GM23248 (cell line): Measurements from ENCODE around the gene DCP1A. TPM values are rescaled to one million over a fixed set of nuclear protein-coding genes. Genes with fewer than 3 reads are reported as not detected.

ENCODE experiments used
- DNase-seq: peaks from one replicate; pipeline ENCODE4 v3.0.0-alpha.2; 2015
- H2AFZ ChIP-seq: fragments of 200-600 bp; sonication (generic); 2 replicates; pipeline ENCODE4 v1.6.1; 2016; ENCODE audit warnings: antibody characterized with exemption
- H3F3A ChIP-seq: fragments of 200-600 bp; sonication (generic); 2 replicates; pipeline ENCODE4 v1.6.1; 2016; ENCODE audit warnings: mild to moderate bottlenecking, antibody characterized with exemption, mixed run types; ENCODE audit not compliant: insufficient read depth
- H3K27ac ChIP-seq: fragments of 200-600 bp; sonication (generic); 2 replicates; pipeline ENCODE4 v1.5.1; 2016; ENCODE audit warnings: mild to moderate bottlenecking
- H3K27me3 ChIP-seq: fragments of 200-600 bp; sonication (generic); replicated peaks from 2 replicates; pipeline ENCODE4 v1.6.1; 2016; ENCODE audit warnings: mild to moderate bottlenecking; ENCODE audit not compliant: insufficient read depth
- H3K36me3 ChIP-seq: fragments of 200-600 bp; sonication (generic); 2 replicates; pipeline ENCODE4 v1.6.1; 2016; ENCODE audit warnings: low read depth, mild to moderate bottlenecking
- H3K4me1 ChIP-seq: fragments of 200-600 bp; sonication (generic); 2 replicates; pipeline ENCODE4 v1.6.1; 2016; ENCODE audit warnings: mild to moderate bottlenecking; ENCODE audit not compliant: insufficient read depth
- H3K4me2 ChIP-seq: fragments of 200-600 bp; sonication (generic); one replicate; pipeline ENCODE4 v1.6.1; 2016; ENCODE audit warnings: mild to moderate bottlenecking; ENCODE audit not compliant: unreplicated experiment
- H3K4me3 ChIP-seq: fragments of 200-600 bp; sonication (generic); 2 replicates; pipeline ENCODE4 v1.5.1; 2016; ENCODE audit warnings: mild to moderate bottlenecking
- H3K79me2 ChIP-seq: fragments of 200-600 bp; sonication (generic); 2 replicates; pipeline ENCODE4 v1.6.1; 2016; ENCODE audit warnings: mild to moderate bottlenecking; ENCODE audit not compliant: insufficient read depth
- H3K9ac ChIP-seq: fragments of 200-600 bp; sonication (generic); 2 replicates; pipeline ENCODE4 v1.6.1; 2016; ENCODE audit warnings: mild to moderate bottlenecking
- H3K9me2 ChIP-seq: fragments of 200-600 bp; sonication (generic); 2 replicates; pipeline ENCODE4 v1.6.1; 2016; ENCODE audit warnings: mixed run types, mild to moderate bottlenecking, moderate library complexity; ENCODE audit not compliant: insufficient read depth
- H3K9me3 ChIP-seq: fragments of 200-600 bp; sonication (generic); one replicate; pipeline ENCODE4 v1.6.1; 2017; ENCODE audit warnings: low read depth
- H4K20me1 ChIP-seq: fragments of 200-600 bp; sonication (generic); 2 replicates; pipeline ENCODE4 v1.6.0; 2016; ENCODE audit not compliant: insufficient read depth
- EZH2 ChIP-seq: fragments of 200-600 bp; sonication (generic); IDR thresholded peaks from 2 replicates; pipeline ENCODE4 v1.6.1; 2018; ENCODE audit warnings: antibody characterized with exemption, mild to moderate bottlenecking; ENCODE audit not compliant: insufficient read depth, poor library complexity, severe bottlenecking
- EZH2phosphoT487 ChIP-seq: fragments of 200-600 bp; sonication (generic); IDR thresholded peaks from 2 replicates; pipeline ENCODE4 v1.6.1; 2018; ENCODE audit warnings: antibody characterized with exemption, moderate library complexity, mild to moderate bottlenecking, low read depth; ENCODE audit not compliant: insufficient read depth
- WGBS, 2 experiments: methylation state at CpG; one replicate each; pipeline ENCODE4 v1.1.6; 2015 to 2017; ENCODE audit warnings: low lambda C conversion rate in 2 of 2, low coverage in 1 of 2; ENCODE audit errors: missing lambda C conversion rate in 2 of 2; 5-methylcytosine and 5-hydroxymethylcytosine counted together
- in situ Hi-C: fragments of 300-500 bp; cut with MboI; formaldehyde crosslinking; loops from 2 replicates; pipeline ENCODE4 v1.15.0; 2020
- polyA plus RNA-seq: library from polyadenylated mRNA; unstranded; fragments of >200 nt; fragmentation: Nextera tagmentation; extraction: Ambion mirVana; gene quantifications from 2 replicates; pipeline ENCODE4 v1.2.1, GENCODE V29; 2016
- total RNA-seq: library from RNA; depleted of rRNA; stranded (reverse); fragments of >200 nt; shearing (Covaris generic); gene quantifications from 2 replicates; pipeline ENCODE4 v1.2.3, GENCODE V29; 2014

Gene DCP1A
- total and polyA plus RNA-seq, 2 experiments from 2014 or later = 13.1 to 27.2 TPM

DNA sequence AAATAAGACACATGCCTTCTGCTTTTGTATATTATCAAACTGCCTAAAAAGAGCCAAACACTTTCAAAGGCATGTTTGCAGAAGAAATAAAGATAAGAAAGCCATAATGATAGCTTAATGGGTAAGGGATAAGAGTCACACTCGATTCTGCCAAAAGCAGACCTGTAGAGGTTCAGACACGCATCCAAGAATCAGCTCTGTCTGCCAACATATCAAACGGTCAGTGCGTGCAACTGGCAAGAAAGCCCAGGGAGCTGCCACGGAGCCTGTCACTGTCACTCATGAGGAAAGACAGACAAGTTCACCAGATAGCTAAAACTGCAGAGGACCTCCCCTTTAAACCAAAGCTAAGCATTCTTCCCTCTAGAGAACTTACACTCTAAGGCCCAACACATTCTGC, 23.2 kb downstream of the DCP1A start:
- peaks cover 98% of the 10 kb centered on the region for H3K79me2 ChIP-seq
- no peak overlapping the region for H3K4me2 ChIP-seq
- H3K9me3 ChIP-seq = no peaks in the 10 kb centered on the region
- H3K9ac ChIP-seq = no peak overlapping the region
- H3F3A ChIP-seq = peaks cover 21% of the 10 kb centered on the region
- H3K4me3 ChIP-seq = no peak overlapping the region
- peaks cover 21% of the 10 kb centered on the region for H3K4me1 ChIP-seq
- H3K36me3 ChIP-seq = peaks cover 4% of the 10 kb centered on the region; the same call in 1 of the 2 replicates
- no peak overlapping the region for H3K27ac ChIP-seq
- H4K20me1 ChIP-seq = peaks cover 5% of the 10 kb centered on the region; the same call in 1 of the 2 replicates
- H3K27me3 ChIP-seq = no peaks in the 10 kb centered on the region
- DNase-seq = no peak
- no peak overlapping the region for H2AFZ ChIP-seq
- no peaks in the 10 kb centered on the region for H3K9me2 ChIP-seq
- in situ Hi-C loops = no loop called here
- TF ChIP-seq EZH2 (no peak), EZH2phosphoT487 (no peak)
- 85 to 94% methylated on average over 5 of the region's 5 CpGs for WGBS, 2 experiments

GRCh38 chr3:53320697-53321096, 26.6 kb downstream of the DCP1A start:
- no peaks in the 10 kb centered on the region for H3K9me3 ChIP-seq
- peaks cover 87% of the 10 kb centered on the region for H3K79me2 ChIP-seq
- 78 to 83% methylated on average over 5 of the region's 5 CpGs for WGBS, 2 experiments
- H3K4me2 ChIP-seq = no peak overlapping the region
- H3K9ac ChIP-seq = no peak overlapping the region
- H4K20me1 ChIP-seq = no peaks in the 10 kb centered on the region
- peaks cover 21% of the 10 kb centered on the region; the same call in 1 of the 2 replicates for H3F3A ChIP-seq
- no peaks in the 10 kb centered on the region for H3K27me3 ChIP-seq
- no peaks in the 10 kb centered on the region for H3K36me3 ChIP-seq
- in situ Hi-C loops = no loop called here
- no peak for DNase-seq
- H3K4me3 ChIP-seq = no peak overlapping the region
- no peak overlapping the region for H3K27ac ChIP-seq
- H3K4me1 ChIP-seq = peaks cover 26% of the 10 kb centered on the region
- TF ChIP-seq EZH2 (no peak), EZH2phosphoT487 (no peak)
- no peak overlapping the region for H2AFZ ChIP-seq
- no peaks in the 10 kb centered on the region for H3K9me2 ChIP-seq

DNA sequence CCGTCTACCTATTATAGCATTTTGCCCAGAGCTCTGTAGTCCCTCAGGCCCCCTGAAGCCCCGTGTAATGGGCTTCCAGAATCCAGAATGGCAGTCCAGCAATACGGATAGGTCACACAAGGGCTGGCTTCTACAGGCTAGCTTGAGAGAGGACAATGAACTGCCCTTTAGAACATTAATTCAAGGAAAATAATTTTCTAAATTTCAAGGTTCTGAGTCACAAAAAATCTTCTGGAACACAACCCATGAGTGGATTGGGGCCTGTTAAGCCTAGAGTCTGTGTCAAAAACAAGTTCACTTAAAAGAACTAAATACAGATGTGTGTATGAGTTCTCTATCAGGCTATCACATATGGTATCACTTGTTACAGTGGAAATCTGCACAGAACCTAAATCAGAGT, 28.8 kb downstream of the DCP1A start:
- H4K20me1 ChIP-seq = no peaks in the 10 kb centered on the region
- peaks cover 18% of the 10 kb centered on the region; the same call in 1 of the 2 replicates for H3F3A ChIP-seq
- 30 to 47% methylated on average over 3 of the region's 3 CpGs for whole genome bisulfite sequencing, 2 experiments
- peak; percentile 78 for DNase-seq
- H3K9me2 ChIP-seq = no peaks in the 10 kb centered on the region
- H3K27ac ChIP-seq = peak overlapping the region; percentile 35
- peaks cover 15% of the 10 kb centered on the region for H3K4me1 ChIP-seq
- peaks cover 85% of the 10 kb centered on the region for H3K79me2 ChIP-seq
- in situ Hi-C loops = no loop called here
- no peak overlapping the region for H3K4me3 ChIP-seq
- H3K4me2 ChIP-seq = peak overlapping the region; percentile 48
- H2AFZ ChIP-seq = no peak overlapping the region
- TF ChIP-seq EZH2 (no peak), EZH2phosphoT487 (no peak)
- H3K9me3 ChIP-seq = no peaks in the 10 kb centered on the region
- no peaks in the 10 kb centered on the region for H3K36me3 ChIP-seq
- no peaks in the 10 kb centered on the region for H3K27me3 ChIP-seq
- 0 out of 2 replicates have a peak overlapping the region, but pooled peaks have one; percentile 23 for H3K9ac ChIP-seq

GRCh38 chr3:53312832-53313231, 34.5 kb downstream of the DCP1A start:
- no peaks in the 10 kb centered on the region for H3K27me3 ChIP-seq
- peaks cover 3% of the 10 kb centered on the region; the same call in 1 of the 2 replicates for H3F3A ChIP-seq
- 0 out of 2 replicates have a peak, but pooled peaks cover under 1% of the 10 kb centered on the region for H3K4me1 ChIP-seq
- no peak for DNase-seq
- H4K20me1 ChIP-seq = no peaks in the 10 kb centered on the region
- H3K9me3 ChIP-seq = no peaks in the 10 kb centered on the region
- whole genome bisulfite sequencing, 2 experiments = 48 to 74% methylated on average over 1 of the region's 1 CpG
- TF ChIP-seq EZH2 (no peak), EZH2phosphoT487 (no peak)
- H2AFZ ChIP-seq = no peak overlapping the region
- in situ Hi-C loops = no loop called here
- peaks cover 38% of the 10 kb centered on the region for H3K36me3 ChIP-seq
- H3K27ac ChIP-seq = no peak overlapping the region
- H3K9me2 ChIP-seq = no peaks in the 10 kb centered on the region
- H3K9ac ChIP-seq = no peak overlapping the region
- H3K79me2 ChIP-seq = peaks cover 63% of the 10 kb centered on the region
- H3K4me2 ChIP-seq = no peak overlapping the region
- no peak overlapping the region for H3K4me3 ChIP-seq

GRCh38 chr3:53311882-53312281, 35.5 kb downstream of the DCP1A start:
- Histone ChIP-seq H3F3A (no peaks in the 10 kb centered on the region), H3K9ac (no peak overlapping the region), H3K4me1 (no peaks in the 10 kb centered on the region), H3K9me3 (no peaks in the 10 kb centered on the region), H3K36me3 (peaks cover 47% of the 10 kb centered on the region), H3K27ac (no peak overlapping the region), H4K20me1 (no peaks in the 10 kb centered on the region), H3K79me2 (peaks cover 62% of the 10 kb centered on the region), H3K9me2 (no peaks in the 10 kb centered on the region), H3K27me3 (no peaks in the 10 kb centered on the region), H3K4me3 (no peak overlapping the region), H3K4me2 (no peak overlapping the region), H2AFZ (no peak overlapping the region)
- DNase-seq = no peak
- 25 to 27% methylated on average over 3 of the region's 3 CpGs for WGBS, 2 experiments
- in situ Hi-C loops = no loop called here
- TF ChIP-seq EZH2 (no peak), EZH2phosphoT487 (no peak)
